GM12892 (cell line): Measurements from ENCODE around the gene MARK3.

ENCODE experiments used
- DNase-seq: peaks from one replicate; pipeline ENCODE4 v3.0.0; 2011; ENCODE audit not compliant: insufficient read length
- FAIRE-seq: peaks from 2 replicates; lab custom pipeline; 2011; peaks lifted over from hg19 to GRCh38; lab: Jason Lieb, UNC
- POLR2A ChIP-seq: IDR thresholded peaks from 2 replicates; pipeline ENCODE4 v1.6.1; 2011; ENCODE audit warnings: low read depth, low read length, control low read depth
- POLR2AphosphoS5 ChIP-seq: IDR thresholded peaks from 2 replicates; pipeline ENCODE4 v1.6.1; 2011; ENCODE audit warnings: low read depth, low read length, control low read depth
- TAF1 ChIP-seq: IDR thresholded peaks from 2 replicates; pipeline ENCODE4 v1.6.1; 2011; ENCODE audit warnings: low read depth, mild to moderate bottlenecking, control low read depth, low read length, borderline replicate concordance

MARK3 gene

DNA sequence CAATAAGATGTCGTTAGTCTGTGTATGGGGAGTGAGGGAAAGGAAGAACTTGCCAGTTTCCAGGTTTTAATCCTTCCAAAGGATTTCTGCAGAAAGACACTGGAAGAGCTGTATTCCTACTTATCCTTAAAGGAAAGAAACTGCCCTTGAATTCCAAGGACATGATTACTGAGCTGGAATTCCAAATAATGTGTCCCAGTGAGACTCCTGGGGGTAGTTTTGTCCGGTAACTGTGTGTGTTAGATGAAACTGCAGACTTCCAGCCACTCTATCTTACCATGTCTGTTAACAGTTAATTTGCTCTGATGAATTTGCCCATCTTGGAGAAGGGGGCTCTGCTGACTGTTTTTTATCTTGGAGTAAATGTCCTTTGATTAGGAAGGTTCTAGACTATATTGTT, 104.4 kb downstream of the MARK3 start:
- TF ChIP-seq POLR2AphosphoS5, result no peak
- FAIRE-seq (no peak), DNase-seq (no peak)

DNA sequence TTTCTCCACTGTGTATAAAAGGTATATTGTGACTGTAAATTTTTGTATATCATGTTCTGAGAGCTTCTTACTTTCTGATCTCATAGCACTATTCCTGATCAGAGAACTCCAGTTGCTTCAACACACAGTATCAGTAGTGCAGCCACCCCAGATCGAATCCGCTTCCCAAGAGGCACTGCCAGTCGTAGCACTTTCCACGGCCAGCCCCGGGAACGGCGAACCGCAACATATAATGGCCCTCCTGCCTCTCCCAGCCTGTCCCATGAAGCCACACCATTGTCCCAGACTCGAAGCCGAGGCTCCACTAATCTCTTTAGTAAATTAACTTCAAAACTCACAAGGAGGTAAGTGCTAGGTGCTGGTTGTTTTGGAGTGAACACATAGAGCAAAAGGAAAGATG, 106.5 kb downstream of the MARK3 start:
- no peak for DNase-seq
- TF ChIP-seq TAF1 (no peak), POLR2A (no peak), POLR2AphosphoS5 (no peak)
- FAIRE-seq, result no peak

DNA sequence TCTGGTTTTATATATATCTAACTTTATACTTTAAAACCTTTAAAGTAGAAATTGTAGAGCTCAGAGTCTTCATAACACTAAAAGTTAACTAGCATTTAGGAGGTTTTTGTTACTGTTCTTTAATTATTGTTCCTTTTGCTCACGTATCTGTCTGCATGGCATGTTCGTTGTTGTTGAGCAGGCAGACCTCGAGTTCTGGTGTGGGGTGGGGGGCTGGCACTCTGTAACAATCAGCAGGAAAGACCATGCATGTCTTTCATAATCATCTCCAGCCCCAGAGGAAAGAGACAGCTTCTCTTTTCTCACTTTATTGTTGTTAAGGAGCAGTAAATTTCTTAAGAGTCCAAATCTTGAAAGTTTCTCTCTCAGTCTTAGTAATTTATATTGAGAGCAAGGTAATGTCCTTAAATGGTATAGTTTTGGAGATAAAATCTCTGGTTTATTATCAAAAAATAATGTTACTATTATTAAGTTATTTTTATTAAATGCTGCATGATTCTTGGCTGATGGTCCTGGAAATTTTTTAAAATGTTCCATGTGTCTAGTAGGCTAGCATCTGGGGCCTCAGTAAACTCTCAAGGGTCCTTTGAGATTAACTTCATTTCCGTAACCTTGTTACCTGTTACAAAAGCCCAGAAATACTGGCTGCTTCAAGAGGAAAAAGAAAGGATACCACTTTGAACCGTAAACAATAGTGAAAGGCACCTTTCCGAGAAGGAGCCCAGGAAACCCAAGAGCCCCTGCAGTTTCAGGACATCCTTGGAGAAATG, 107.1 kb downstream of the MARK3 start:
- no peak for FAIRE-seq
- no peak for TF ChIP-seq POLR2AphosphoS5
- TF ChIP-seq POLR2A, result no peak
- TF ChIP-seq TAF1, result no peak
- no peak for DNase-seq

DNA sequence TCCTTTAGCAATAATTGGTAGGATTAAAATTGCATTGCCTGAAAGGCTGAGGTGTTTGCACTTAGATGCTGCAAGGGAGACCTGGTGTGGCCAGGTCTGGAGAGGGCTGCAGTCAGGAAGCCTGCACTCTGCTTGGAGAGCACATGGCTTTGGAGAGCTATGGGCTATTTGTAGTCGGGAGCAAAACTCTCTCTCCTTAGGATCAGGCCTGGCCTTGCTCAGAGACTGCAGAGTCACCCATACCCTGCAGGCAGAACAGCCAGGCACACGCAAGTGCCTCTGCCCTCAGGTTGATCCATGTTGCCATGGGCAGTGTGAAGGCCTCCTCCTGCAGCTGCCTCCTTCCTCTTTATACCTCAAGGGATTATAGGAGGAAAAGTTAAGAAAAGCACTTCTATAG, 110.6 kb downstream of the MARK3 start:
- TF ChIP-seq POLR2A, result no peak
- TF ChIP-seq TAF1, result no peak
- TF ChIP-seq POLR2AphosphoS5, result no peak
- DNase-seq (no peak), FAIRE-seq (no peak)

DNA sequence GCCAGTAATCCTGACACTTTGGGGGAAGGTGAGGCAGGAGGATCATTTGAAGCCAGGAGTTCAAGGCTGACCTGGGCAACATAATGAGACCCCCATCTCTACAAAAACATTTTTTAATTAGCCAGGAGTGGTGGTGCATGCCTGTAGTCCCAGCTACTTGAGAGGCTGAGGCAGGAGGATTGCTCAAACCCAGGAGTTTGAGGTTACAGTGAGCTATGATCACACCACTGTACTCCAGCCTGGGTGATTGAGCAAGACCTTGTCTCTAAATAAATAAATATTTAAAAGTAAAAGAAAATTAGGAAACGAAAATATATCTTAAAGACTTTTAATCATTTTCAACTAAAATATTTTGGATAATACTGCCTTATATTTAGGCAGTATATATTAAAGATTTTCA, 111.6 kb downstream of the MARK3 start:
- no peak for TF ChIP-seq POLR2AphosphoS5
- TF ChIP-seq TAF1, result no peak
- TF ChIP-seq POLR2A, result no peak
- FAIRE-seq, result no peak
- DNase-seq, result no peak

DNA sequence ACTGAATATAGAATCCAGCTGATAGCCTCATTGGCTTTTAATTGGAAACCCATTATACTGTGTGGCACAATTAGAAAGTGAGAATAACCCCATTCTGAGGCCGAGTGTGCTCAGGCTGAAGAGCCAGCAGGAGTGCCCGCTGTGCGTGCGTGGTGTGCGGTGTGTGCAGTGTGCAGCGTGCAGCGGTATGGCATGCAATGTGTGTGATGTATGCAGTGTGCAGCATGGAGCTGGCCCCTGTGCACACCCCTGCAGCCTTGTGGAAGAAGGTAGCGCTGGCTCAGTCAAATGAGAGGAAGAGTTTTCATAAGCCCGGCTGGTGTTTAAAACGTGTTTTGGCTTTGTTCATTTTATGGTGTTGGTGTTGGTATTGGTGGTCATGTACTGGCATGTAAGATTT, 114.5 kb downstream of the MARK3 start:
- no peak for DNase-seq

DNA sequence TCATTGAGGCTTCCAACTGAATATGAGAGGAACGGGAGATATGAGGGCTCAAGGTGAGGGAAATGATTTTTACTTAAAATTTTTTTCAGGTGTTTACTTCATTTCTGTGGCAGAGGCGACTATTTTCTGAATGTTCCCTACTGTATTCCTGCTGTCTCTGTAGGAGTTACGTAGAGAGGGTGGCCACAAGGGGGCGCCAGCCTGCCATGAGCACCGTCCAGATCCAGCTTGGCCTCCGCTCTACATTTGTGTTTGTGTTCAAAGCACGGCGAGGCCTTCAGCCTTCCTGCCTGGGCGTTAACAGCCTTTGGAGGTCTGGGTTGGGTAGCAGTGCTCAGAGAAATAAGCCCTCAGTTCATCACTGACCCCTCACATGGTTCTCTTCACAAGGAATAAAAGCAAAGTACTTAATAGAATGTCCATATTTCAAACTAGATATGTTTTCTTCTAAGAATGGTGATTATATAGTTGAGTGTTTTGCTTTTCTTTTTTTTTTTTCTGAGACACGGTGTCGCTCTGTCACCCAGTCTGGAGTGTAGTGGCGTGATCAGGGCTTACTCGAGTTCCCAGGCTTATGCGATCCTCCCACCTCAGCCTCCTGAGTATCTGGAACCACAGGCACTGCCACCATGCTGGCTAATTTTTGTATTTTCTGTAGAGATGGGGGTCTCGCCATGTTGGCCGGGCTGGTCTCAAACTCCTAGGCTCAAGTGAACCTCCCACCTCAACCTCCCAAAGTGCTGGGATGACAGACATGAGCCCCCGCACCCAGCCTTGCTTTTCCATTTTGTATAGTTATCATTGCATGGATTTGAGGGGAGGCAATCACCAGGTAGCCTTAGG, 115.2 kb downstream of the MARK3 start:
- no peak for DNase-seq
- FAIRE-seq, result peak; percentile 56
- no peak for TF ChIP-seq POLR2AphosphoS5
- TF ChIP-seq TAF1, result no peak
- TF ChIP-seq POLR2A, result no peak

More for the DNA sequence above, 114.5 kb downstream of the MARK3 start:
- TF ChIP-seq POLR2A, result no peak
- TF ChIP-seq TAF1, result no peak
- TF ChIP-seq POLR2AphosphoS5, result no peak
- FAIRE-seq, result no peak

DNA sequence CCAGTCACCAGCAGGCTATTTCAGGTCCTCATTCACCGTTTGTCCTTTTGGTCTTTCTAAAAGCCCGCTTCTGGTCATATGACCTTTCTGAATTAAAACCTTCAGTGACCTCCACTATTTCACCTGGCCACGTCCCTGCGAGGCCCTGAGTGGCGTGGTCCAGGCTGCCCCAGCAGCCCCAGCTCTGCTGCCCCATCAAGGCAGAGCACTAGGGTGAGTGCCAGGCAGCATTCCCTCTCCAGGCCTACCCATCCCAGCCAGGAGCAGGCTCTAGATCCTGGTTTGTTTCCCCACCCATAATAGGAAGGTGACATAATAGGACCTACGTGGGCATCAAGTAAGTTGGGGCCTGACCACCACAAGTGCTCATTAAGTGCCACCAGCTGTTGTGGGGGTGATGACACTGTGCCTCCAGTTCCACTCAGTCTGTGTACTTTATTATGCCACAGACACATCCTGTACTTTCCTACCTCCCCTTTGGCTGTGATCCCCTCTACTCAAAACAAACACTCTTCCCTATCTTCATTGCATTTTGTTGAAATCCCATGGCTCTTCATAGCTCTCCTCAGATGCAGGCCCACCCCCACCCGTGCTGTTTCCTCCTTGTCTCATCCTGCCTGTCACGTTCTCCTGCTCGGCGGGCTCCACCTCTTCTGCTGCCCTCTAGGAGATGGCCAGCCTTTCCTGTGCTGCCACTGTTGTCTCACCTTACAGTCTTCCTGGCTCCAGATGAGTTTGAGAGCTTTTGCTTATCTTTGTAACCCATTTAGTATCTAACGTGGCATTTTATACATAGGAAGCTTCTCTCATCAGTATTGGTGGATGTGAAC, 116.0 kb downstream of the MARK3 start:
- TF ChIP-seq POLR2A, result no peak
- no peak for TF ChIP-seq TAF1
- TF ChIP-seq POLR2AphosphoS5, result no peak
- DNase-seq, result no peak
- FAIRE-seq, result no peak

DNA sequence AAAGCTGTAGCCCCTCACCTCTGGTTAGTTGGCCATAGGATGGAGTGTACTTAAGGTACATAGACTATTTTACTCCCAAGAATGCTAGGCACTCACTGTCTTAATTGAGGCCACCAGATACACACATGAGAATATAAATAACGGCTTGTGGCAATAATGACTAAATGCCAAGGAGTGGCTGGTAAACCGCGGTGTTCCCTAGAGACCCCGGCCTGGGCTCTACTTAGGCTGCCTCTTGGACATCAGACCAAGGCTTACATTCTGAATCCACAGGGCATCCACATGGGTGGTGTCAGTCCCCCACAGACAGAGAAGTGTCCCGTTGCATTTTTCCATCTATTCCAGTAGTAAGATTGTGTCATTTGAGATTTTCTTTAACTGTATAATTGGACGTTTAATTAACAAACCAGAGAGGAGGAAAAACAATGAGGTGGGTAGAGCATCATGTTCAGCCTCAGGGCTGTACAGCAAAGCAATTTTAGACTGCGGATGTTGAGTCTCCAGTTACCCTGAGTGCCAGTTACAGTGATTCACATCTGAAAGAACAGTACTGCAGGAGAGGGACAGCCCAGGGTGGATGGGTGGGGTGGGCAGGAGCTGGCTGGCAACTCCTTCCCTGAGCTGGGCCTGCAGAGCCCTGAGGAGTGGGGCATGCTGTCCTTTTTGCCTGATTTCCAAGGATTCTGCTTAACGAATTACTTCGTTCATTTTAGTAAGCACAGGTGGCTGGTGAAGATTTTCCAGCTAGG, 116.9 kb downstream of the MARK3 start:
- DNase-seq (no peak), FAIRE-seq (no peak)
- no peak for TF ChIP-seq POLR2AphosphoS5
- TF ChIP-seq POLR2A, result no peak
- TF ChIP-seq TAF1, result no peak

DNA sequence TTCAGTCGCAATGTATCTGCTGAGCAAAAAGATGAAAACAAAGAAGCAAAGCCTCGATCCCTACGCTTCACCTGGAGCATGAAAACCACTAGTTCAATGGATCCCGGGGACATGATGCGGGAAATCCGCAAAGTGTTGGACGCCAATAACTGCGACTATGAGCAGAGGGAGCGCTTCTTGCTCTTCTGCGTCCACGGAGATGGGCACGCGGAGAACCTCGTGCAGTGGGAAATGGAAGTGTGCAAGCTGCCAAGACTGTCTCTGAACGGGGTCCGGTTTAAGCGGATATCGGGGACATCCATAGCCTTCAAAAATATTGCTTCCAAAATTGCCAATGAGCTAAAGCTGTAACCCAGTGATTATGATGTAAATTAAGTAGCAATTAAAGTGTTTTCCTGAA, 117.7 kb downstream of the MARK3 start:
- DNase-seq (no peak), FAIRE-seq (no peak)
- no peak for TF ChIP-seq POLR2A
- TF ChIP-seq TAF1, result no peak
- no peak for TF ChIP-seq POLR2AphosphoS5

DNA sequence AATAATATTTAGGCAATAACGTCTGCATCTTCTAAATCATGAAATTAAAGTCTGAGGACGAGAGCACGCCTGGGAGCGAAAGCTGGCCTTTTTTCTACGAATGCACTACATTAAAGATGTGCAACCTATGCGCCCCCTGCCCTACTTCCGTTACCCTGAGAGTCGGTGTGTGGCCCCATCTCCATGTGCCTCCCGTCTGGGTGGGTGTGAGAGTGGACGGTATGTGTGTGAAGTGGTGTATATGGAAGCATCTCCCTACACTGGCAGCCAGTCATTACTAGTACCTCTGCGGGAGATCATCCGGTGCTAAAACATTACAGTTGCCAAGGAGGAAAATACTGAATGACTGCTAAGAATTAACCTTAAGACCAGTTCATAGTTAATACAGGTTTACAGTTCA, 118.1 kb downstream of the MARK3 start:
- TF ChIP-seq POLR2AphosphoS5 (no peak), POLR2A (no peak), TAF1 (no peak)
- DNase-seq, result no peak
- no peak for FAIRE-seq
